AG20443 (cell line): Measurements from ENCODE around the gene SLIT3.
A peak's percentile ranks its signal among the peaks of the same experiment; 100 is the strongest.

Experiments used
- DNase-seq: peaks from one replicate; pipeline ENCODE4 v3.0.0; 2012; ENCODE audit warnings: low spot score, mixed read lengths

SLIT3 gene

DNA sequence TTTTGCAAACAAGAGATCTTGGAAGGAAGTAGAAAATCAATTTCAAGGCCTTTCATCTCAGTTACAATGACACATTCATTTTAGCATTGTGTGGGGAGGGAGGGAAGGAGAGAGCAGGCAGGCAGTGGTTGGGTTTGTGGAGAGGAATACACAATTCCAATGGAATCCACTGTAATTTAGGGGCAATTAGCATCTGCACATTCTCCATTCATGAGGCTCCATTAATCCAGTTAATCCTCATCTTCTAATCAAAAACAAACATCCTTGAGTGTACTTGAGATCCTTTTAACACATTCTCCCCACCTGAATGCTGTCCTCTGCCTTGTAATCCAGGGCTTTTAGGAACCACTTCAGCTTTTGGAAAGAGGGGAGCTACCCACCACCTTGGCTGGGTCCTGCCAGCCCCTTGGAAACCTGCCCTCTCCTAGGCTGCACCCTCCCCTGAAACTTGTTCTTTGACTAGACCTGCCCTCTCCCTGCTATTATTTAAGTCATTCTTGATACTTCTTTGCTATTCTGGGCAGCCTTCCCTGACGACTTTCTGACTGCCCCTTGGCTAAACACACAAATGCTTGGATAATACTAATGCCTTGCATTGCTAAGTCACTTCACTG is 271.2 kb downstream of the SLIT3 start:
- peak; percentile 47 for DNase-seq

DNA sequence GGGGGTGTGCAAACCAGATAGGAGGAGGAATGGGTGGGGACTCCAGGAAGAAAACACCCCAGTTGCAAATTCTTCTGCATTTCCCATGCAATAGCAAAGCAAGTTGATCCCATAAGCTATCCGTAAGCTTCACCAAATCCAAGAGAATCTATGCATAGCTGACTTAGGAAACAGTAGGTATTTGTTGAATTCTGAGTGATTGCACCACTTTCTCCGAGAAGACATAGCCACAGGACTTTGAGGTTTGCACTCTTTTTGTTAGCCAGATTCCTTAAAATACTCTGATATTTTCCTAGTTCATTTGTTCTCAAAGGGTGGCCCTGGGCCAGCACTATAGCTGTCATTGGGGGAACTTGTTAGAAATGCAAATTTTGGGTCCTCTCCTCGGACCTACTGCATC is 271.9 kb downstream of the SLIT3 start:
- DNase-seq, result peak; percentile 22

DNA sequence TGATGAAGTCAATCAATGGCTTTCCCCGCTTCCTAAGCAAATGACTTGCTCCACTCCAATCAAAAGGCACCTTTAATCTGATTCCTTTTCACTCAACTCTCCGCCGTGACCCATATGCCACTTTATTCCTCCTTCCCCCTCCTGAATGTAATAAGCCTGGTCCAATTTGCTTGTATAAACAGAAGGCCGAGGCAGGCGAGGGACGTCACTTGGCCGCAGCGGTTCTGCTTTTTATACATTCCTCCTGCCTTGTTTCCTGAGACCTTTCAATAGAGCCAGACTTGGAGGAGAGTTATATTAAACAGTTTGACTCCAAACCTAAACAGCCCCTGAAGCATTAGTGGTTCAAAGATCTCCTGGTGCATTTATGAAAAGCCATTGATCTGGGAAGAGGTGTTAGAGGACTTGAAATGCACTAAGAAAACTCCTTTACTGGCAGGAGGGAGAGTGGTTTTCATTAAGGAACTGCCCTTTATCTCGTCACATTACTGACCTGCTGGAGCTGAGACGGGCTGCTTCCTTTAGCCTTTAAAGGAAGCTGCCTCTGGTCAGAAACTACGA is 273.4 kb downstream of the SLIT3 start:
- no peak for DNase-seq

DNA sequence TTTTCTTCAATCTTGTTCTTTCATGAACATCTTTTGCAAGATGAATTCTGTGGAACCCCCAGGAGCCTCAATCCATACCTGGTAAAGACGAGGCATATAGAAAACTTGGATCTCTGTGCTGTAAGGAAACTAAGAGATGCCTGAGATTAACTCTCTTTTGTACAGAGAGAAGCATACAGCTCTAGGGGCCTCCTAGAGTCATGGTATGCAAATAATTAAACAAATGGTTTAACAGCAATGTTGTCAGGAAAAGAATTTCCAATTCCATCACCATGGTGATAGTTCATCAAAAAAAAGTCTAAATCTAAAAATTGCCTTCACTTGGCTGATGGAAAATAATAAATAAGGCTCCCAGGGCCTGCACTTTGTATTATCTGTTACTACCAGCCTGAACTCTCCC is 275.4 kb downstream of the SLIT3 start:
- DNase-seq, result no peak

DNA sequence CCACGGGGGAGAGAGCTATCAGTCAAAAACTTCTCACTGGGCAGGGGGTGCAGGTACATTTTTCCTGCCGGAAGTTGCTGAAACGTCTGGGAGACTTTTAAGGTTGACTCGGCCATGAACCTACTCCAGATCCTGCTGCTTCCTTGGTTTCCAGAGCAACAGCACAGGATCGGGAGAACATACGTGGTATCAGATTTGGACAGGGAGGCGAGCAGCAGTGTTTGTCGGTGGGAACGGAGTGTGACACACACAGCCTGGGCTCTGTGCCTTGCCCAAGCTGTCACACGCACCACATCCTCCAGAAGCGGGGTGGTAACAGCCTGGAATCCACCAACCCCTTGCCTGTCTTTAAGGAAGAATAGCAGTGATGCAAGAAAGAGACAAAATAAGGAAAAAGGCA is 276.5 kb downstream of the SLIT3 start:
- peak; percentile 75 for DNase-seq

DNA sequence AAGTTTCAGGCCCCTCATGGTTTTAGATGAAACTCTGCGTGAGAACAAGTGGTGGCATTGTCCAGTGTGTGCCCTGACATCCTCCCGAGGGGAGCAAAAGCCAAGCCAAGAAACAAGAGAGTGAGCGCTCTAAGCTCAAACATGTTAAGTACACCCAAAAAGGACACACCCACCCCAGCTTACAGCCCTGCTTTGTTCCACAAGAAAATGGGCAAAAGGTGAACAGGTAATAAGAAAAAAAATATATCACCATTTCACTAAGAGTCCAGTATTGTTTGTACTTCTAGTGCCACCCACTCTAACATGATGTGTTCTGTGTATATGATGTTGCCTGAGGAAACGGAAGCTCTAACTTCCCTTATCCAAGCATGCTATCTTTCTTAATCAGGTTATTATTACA is 278.2 kb downstream of the SLIT3 start:
- no peak for DNase-seq

DNA sequence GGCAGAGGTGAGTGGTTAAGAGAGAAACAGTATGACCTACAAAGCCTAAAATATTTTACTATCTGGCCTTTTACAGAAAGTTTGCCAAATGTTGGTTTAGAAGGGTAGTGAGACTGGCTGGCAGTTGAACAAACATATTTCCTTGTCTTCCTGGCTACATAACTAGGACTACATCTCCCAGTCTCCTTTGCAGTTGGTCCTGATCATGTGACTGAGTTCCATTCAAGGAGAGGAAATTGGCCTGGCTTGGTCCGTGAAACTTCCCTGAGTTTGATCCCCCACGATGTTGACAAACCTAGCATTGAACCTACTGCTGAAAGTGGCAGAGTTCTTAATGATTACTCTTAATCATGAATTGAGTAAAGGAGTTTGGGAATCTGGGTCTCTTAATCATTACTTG is 280.8 kb downstream of the SLIT3 start:
- no peak for DNase-seq

DNA sequence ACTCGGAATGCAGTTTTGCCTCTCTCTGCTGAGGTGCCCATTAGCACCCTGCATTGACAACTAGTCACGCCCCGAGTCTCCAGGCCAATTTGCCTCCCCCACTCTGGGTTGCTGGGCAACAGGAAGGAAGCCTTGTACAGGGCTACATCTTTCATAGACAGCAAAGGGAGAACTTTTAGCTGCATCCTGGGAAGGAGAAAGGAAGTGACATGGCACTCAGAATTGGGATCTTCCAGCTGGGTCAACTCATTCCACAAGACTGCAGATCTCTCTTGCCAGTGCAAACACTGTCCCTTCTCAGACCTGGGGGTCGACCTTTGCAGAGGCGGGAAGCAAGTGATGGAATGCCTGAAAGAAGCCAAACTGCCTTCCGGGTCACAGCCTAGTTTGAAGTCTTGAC is 282.0 kb downstream of the SLIT3 start:
- DNase-seq, result no peak

DNA sequence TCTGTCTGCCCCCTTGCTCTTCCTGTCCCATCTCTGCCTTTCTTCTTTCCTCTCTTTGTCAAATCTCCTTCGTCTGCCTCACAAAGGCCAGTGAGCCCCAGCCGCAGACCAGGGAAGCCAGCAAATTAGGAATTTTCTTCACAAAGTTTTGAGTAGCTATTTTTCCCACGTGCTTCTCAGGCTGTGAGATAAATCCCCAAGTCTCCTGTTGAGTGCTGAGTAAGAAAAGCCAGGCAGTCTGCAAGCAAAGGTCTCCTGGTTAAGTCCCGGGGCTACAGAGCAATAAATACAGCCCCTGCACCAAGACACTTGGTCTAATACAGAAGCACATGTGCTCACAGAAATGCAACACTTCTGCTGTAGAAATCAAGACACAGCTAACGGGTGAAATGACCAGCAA is 284.9 kb downstream of the SLIT3 start:
- no peak for DNase-seq

DNA sequence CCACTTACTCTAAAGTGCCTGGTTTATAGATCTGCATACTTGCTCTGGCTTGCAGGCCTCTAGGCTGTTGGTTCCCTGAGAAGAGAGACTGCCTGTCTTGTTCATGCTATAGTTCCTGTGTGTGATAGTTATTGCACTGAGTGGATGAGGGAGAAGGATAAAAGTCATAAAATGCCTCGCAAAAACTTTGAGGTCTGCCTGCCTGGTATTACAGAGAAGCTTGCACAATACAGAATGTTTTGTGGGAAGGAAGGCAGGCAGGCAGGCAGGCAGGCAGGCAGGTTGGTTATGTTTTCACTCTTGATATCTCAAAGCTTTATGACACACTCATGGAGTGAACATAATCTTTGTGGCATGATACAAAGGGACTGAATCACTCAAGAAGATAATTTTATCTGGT is 287.1 kb downstream of the SLIT3 start:
- no peak for DNase-seq

DNA sequence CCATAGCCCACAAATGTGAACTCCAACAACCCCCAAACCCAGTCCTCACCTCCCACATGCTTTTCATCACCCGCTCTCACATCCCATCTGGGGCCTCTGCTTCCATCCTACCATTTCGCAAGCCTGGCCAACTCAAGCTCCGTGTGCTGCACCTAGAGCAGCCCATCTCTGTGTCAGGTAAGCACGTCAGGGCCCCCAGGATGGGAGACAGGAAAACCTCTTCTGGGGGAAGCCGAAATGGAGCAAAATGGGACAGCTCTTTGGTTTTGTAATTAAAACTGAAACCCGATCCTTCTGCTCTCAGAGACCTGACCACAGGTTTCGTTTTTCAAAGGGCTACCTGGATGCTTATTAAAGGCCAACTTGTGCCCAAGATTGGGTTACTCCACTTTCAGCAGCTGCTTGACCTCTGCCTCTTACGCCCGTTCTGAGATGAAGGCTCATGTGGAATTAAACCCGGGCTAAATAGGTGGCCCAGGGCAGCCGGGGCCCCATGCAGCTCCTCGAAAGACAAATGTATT is 287.7 kb downstream of the SLIT3 start:
- no peak for DNase-seq

DNA sequence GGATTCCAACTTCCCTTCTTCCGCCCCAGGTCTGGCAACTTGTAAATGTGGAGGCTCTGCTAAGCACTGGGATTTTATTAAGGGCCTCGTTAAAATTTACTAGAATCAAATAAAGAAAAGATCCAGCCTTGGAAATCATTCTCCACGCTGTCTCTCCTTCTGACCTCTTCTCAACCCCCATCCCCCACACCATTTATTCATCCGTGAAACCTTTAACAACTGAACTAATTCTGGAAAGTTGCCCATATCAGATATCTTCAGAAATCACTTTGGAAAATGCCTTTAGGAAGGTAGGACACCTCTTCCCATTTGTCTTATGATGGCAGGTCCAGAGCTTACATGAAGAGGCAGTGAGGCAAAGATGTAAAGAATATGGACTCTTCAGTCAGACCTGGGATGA is 288.5 kb downstream of the SLIT3 start:
- no peak for DNase-seq

DNA sequence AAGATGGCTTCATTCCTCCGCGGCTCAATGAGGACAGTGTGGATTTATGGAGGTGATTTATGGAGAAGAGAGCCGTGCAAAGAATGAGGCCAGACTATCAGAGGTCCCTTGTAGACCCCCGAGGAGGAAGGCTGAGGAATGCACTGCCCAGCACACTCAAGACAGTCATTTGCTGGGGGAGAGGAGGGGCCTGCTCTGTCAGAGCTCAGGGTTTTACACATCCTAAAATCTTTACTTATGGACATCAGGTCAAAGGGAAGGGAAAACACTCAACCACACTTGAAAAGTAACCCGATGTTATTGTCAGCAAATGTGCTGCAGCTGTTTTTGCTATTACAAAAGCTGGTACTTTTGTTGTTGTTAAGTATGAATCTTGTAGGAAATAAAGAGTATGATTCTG is 289.5 kb downstream of the SLIT3 start:
- DNase-seq, result no peak

DNA sequence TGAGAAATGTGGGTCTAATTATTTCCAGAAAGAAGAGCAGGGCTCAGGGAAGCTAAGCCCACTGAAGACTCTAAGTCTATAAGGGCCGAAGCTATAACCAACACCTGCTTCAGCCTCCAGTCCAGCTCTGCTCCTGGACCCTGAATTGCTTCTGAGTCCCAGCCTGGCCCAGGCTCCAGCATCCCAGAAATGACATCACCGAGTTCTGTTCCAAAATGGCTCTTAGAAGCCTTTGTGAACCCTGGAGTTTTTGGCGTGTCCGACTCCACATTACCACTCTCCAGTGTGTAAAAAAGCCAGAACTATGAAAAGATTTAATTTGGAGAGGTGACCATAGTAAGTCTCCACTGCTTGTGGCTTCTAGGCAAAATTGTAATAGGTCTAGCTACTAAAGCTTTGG is 289.9 kb downstream of the SLIT3 start:
- no peak for DNase-seq

DNA sequence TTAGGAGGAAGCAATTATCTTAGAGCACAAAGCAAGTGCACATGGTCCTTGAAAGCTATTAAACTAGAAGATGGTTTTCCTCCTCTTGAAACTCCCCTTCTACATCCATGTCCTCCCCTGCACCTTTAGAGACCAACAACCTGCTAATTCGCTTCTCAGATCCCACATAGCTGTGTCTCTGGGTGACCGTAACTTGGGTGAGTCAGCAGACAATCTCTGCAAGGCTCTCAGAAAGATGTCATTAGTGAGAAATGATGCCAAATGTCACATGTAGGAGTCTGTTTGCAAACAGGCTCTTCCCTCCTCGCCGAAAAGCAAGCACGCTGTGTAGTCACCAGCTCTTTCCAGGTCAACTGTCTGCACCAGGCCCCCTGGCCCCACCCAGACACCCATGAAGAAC is 291.8 kb downstream of the SLIT3 start:
- DNase-seq, result peak; percentile 56

DNA sequence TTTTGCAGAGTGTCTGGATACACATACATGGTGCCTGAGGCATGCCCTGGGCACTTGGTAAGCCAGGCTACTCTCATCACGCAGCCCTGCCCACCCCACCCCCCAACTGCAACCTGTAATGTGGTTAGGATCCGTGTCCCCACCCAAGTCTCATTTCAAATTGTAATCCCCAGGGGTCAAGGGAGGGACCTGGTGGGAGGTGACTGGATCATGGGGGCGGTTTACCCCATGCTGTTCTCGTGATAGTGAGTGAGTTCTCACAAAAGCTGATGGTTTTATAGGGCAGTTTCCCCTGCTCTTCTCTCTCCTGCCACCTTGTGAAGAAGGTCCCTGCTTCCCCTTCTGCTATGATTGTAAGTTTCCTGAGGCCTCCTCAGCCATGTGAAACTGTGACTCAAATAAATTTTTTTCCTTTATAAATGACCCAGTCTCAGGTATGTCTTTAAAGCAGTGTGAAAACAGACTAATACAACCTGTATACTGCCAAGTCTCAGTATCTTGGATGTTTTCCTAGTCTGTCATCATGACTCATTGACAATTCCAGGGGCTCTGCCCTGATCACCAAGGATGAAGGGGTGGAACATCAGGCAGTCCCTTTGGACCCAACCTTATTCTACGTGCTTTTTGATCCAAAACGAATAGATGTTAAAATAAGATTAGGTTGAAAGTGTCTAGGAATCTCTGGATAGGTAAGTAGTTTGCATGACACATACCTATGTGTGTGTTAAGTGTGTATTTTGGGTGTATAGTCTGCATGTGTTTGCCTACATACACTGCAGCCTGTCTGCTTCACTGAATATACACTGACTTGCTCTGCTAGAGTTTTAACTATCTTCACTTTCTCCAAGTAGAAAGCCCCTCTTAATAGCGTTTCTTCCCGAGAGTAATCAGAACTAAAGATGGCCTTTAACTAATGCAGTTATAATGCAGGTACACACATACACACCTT is 293.8 kb downstream of the SLIT3 start:
- DNase-seq, result peak; percentile 38

DNA sequence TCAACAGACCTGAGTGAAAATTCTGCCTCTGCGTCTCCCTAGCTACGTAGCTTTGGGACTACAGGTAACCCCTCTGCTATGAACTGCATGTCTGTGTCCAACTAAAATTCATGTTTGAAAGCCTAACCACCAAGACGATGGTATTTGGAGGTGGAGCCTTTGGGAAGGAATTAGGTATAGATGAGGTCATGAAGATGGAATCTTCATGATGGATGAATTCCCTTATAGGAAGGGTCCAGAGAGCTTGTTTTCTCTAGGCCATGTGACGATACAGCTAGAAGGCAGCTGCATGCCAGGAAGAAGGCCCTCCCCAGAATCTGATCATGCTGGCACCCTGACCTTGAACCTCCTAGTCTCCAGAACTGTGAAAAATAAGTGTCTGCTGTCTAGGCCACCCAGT is 296.4 kb downstream of the SLIT3 start:
- no peak for DNase-seq

DNA sequence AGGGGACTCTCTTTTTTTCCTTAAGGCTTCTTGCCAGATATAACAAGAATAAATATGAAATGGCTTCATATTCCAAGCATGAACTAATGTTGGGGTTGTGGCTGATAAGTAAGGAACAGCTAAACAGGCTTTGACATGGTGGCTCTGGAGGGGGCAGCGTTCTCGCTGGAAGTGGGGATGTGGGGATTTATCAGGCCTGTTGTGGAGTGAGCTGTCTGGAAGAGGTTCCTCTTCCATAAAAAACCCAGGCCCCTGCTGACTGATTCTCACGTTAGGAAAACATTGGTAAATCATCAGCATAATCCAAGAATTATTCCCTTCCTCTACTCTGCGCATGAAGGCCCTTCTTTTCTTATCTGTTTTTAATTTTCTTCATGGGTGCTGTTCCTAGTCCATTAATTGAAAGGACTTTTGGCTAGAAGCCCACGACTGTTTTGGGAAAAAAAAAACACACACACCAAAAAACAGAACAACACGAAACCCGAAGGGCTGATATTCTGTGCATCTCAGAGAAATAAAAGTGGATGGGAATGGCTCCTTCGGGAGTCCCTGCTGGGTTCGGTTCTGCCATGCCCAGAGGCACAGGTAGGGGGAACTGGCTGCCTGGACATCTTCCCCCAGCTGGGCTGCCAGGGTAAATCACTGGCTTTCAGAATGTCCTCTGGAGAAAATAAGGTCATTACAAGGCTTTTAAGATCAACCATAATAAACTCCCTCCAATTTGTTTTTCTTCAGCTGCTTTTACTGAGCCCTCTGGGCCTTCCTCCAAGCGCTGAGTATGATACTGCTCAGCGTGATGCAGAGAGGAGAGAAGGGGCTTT is 297.0 kb downstream of the SLIT3 start:
- DNase-seq, result peak; percentile 58

DNA sequence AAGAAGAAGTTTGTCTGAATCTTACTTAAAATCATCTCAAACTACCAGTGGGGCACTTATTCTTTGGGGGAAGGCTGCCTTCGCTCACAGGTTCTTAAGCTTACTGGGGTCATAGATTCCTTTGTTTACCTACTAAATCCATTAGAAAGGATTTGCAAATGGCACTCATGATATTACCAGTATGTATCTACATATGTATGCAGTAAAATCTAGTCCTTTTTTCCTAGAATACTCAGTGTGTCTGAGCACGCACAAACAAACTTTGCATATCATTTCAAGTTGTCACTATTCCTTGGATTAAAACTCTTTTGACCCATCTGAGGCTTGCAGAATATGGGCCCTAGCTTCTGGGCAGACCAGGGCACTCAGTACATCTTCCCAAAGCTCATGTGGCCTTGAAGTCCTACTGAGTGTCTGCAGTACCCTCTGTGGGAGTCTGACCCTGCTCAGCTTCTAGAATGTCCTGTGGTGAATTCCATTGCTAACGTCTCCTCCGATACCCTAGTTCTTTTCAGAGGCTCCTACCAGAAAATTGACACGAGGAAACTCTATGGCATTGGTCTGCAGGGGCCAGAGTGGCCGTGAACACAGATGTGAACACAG is 297.9 kb downstream of the SLIT3 start:
- no peak for DNase-seq

DNA sequence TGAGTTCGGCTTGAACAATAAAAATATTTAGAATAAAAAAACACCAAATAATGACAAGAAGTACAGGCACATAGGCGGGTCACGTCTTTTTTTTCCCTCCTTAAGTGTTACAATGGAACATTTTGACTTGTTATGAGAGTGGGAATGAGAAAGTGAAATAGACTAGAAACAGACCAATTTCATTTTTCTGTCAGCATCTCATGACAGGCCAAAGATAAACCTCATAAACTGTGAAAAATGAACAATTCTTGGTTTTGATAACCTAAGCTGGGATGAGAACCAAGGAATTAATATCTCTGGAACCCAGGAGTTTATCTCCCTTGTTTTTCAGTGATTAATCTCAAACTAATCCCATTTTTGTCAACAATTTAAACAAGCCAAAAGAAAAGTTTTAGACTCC is 299.5 kb downstream of the SLIT3 start:
- no peak for DNase-seq

DNA sequence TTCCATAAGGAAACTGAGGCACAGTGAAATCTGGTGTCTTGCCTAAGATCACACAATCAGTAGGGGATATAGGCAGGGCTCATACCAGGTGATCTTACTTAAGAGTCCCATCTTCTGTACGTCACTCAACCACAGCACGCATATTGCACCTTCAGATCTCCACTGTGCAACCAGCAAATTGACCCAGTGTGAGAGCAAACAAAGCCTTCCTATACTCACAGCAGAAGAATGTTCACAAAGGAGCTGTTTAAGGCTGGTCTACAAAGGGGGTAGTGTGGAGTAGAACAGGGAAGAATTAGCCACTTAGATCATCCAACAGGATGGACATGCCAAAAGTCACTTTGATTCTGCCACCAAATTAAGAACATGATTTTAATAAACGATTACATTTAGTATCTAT is 305.9 kb downstream of the SLIT3 start:
- DNase-seq, result no peak

DNA sequence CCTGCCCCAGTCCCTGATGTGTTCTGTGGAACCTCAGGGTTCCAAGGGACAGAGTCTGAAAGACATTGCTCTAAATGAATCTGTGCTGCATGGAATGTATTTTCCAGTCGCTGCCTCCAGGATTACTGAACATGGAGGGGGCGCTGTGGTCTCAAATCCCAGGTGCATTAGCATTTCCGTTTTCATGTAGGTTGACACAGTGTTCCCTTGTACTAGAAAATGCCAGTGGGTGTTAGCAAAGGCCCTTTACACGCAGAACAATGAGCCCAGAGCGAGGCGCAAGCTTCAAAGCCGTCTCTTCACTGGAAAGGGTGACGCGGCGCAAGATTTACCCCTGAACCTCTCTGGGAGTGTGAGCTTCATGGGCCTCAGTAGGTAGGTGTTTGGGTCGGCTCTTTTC is 308.3 kb downstream of the SLIT3 start:
- no peak for DNase-seq
